Spleen (tissue), 7 donors: ENCODE data around the gene HPCAL4.

Experiments used
- POLR2A ChIP-seq, 3 donors: fragments of 450-650 bp; IDR thresholded peaks; one replicate each; pipeline ENCODE4 v1.5.1; 2017; ENCODE audit warnings: antibody characterized with exemption in 3 of 3, mild to moderate bottlenecking in 1 of 3
- POLR2AphosphoS5 ChIP-seq, 3 donors: sonication (generic); formaldehyde crosslinking; IDR thresholded peaks; one replicate each; pipeline ENCODE4 v1.5.1; 2017; ENCODE audit warnings: antibody characterized with exemption in 3 of 3
- TF ChIP-seq, protein P1 (sequence below), 11 experiments: fragments of 200-600 bp in 7 of 11; fragments of 450-650 bp in 4 of 11; sonication (generic) in 4 of 11; IDR thresholded peaks in 8 of 11; conservative IDR thresholded peaks in 3 of 11; 1 replicate in 7 of 11; 2 replicates in 4 of 11; pipeline versions ENCODE4 v1.4.0 to v1.8.0; 2016 to 2021; ENCODE audit warnings: antibody characterized with exemption in 11 of 11, inconsistent platforms in 4 of 11, mild to moderate bottlenecking in 1 of 11
- donor health status: DM: no; HTN: no; CAD: no; lungs with moderate emphysema.
- donor health status: DM: no; HTN: no; CAD: no.
- donor health status: DM: no; HTN: no; CAD: no.

DNA sequence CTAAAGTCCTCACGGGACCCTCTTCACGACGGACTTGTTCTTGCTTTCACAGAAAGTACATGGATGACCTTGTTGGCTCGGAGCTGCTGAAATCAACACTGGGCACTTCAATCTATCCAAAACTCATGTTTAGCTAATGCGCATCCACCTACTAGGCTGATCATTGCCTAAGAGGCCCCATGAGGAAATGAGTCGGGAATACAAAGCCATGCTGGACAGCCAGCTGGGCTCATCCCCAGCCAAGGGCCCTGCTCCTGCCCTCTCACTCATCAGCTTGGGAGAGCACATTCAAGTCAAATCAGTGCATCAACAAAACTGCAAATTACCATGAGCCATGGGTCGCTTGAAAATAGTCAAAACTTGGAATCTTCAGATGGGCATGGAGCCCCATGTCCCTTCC, 36.9 kb downstream of the HPCAL4 start:
- TF ChIP-seq, protein P1, sequence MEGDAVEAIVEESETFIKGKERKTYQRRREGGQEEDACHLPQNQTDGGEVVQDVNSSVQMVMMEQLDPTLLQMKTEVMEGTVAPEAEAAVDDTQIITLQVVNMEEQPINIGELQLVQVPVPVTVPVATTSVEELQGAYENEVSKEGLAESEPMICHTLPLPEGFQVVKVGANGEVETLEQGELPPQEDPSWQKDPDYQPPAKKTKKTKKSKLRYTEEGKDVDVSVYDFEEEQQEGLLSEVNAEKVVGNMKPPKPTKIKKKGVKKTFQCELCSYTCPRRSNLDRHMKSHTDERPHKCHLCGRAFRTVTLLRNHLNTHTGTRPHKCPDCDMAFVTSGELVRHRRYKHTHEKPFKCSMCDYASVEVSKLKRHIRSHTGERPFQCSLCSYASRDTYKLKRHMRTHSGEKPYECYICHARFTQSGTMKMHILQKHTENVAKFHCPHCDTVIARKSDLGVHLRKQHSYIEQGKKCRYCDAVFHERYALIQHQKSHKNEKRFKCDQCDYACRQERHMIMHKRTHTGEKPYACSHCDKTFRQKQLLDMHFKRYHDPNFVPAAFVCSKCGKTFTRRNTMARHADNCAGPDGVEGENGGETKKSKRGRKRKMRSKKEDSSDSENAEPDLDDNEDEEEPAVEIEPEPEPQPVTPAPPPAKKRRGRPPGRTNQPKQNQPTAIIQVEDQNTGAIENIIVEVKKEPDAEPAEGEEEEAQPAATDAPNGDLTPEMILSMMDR (IDR thresholded peaks at IDR 0.05 in 8 of 11, conservative IDR thresholded peaks at IDR 0.05 in 3 of 11), result no peak
- TF ChIP-seq POLR2A (IDR thresholded peaks at IDR 0.05) (no peak), POLR2AphosphoS5 (IDR thresholded peaks at IDR 0.05) (no peak)
